CD4-positive, alpha-beta T cell (primary cell): ENCODE data around the gene TBX3. TPM values are rescaled to one million over a fixed set of nuclear protein-coding genes. Genes with fewer than 3 reads are reported as not detected.
"Not testable (repeated sequence)": the region's sequence is repeated elsewhere in the genome, so short reads cannot be mapped to it uniquely, and the experiment has no call there.

Experiments
- ATAC-seq: fragments of 200-7000 bp; cut with Tn5 transposase; one replicate; pipeline ENCODE4 v1.10.0; 2022; ENCODE audit warnings: mild to moderate bottlenecking; ENCODE audit not compliant: poor library complexity
- CTCF ChIA-PET: fragments of 350-600 bp; sonication (Branson Sonifier 250); formaldehyde crosslinking; loops from one replicate; lab custom pipeline; 2021; ENCODE audit warnings: antibody characterized with exemption, inconsistent platforms; lab: Charles Lee
- POLR2A ChIA-PET: fragments of 350-600 bp; sonication (Branson Sonifier 250); formaldehyde crosslinking; loops from one replicate; lab custom pipeline; 2021; ENCODE audit warnings: antibody characterized with exemption, inconsistent platforms; lab: Charles Lee
- DNase-seq, 14 experiments: peaks; one replicate each; pipeline ENCODE4 v3.0.0-alpha.2; 2013 to 2020; ENCODE audit warnings: mixed read lengths in 2 of 14
- H3K27ac ChIP-seq, 2 donors: one replicate each; pipeline versions ENCODE4 v1.5.1 to v1.7.0; 2013; ENCODE audit warnings: low read length in 2 of 2, low read depth in 1 of 2, mild to moderate bottlenecking in 1 of 2
- H3K27me3 ChIP-seq, 2 experiments: 1 replicate in 1 of 2; 2 replicates in 1 of 2; pipeline versions ENCODE4 v1.6.1 to v1.7.0; 2013; ENCODE audit warnings: low read length in 2 of 2, control low read depth in 1 of 2, mild to moderate bottlenecking in 1 of 2, moderate library complexity in 1 of 2; ENCODE audit not compliant: insufficient read depth in 2 of 2, control insufficient read depth in 1 of 2
- H3K36me3 ChIP-seq: one replicate; pipeline ENCODE4 v1.6.1; 2013; ENCODE audit warnings: low read length, control low read depth; ENCODE audit not compliant: insufficient read depth
- H3K4me1 ChIP-seq: one replicate; pipeline ENCODE4 v1.6.1; 2013; ENCODE audit warnings: low read length, control low read depth; ENCODE audit not compliant: insufficient read depth
- H3K4me3 ChIP-seq: one replicate; pipeline ENCODE4 v1.5.1; 2013; ENCODE audit warnings: mild to moderate bottlenecking, low read length, moderate library complexity
- H3K9me3 ChIP-seq, 2 experiments: 1 replicate in 1 of 2; 2 replicates in 1 of 2; pipeline versions ENCODE4 v1.6.1 to v1.7.0; 2013; ENCODE audit warnings: low read length in 2 of 2, mild to moderate bottlenecking in 2 of 2, control low read depth in 1 of 2, moderate library complexity in 1 of 2; ENCODE audit not compliant: control insufficient read depth in 1 of 2, insufficient read depth in 1 of 2
- H3K27ac Mint-ChIP-seq: one replicate; pipeline ENCODE4 v1.8.0; 2020; ENCODE audit warnings: mixed read lengths
- H3K27me3 Mint-ChIP-seq: one replicate; pipeline ENCODE4 v1.8.0; 2021; ENCODE audit warnings: mixed read lengths
- H3K36me3 Mint-ChIP-seq: one replicate; pipeline ENCODE4 v1.8.0; 2021; ENCODE audit warnings: low read depth, mixed read lengths
- H3K4me1 Mint-ChIP-seq: one replicate; pipeline ENCODE4 v1.8.0; 2021; ENCODE audit warnings: low read depth, mixed read lengths
- H3K4me3 Mint-ChIP-seq: one replicate; pipeline ENCODE4 v1.8.0; 2020; ENCODE audit warnings: mild to moderate bottlenecking, mixed read lengths
- H3K9me3 Mint-ChIP-seq: one replicate; pipeline ENCODE4 v1.8.0; 2020; ENCODE audit warnings: mixed read lengths
- intact Hi-C, 2 experiments: fragments of 100-400 bp; cut with DNase I in 1 of 2; cut with micrococcal nuclease in 1 of 2; formaldehyde crosslinking; loops; one replicate each; pipeline versions ENCODE4 v1.15.1 to v1.9.0; 2023 to 2025; cut with DNase I, micrococcal nuclease
- total RNA-seq, 174 experiments: library from RNA in 2 of 174; stranded (reverse) in 2 of 174; gene quantifications; one replicate each; pipeline ENCODE4 v1.2.3 and lab custom pipeline; 2021 to 2026
- TF ChIP-seq, protein P1 (sequence below): fragments of 200-600 bp; IDR thresholded peaks from one replicate; pipeline ENCODE4 v1.8.0; 2022; ENCODE audit warnings: antibody characterized with exemption, mild to moderate bottlenecking

The TBX3 gene
- total RNA-seq, 2 experiments from 2014 or later, result 0.08 TPM; not detected in 1

DNA sequence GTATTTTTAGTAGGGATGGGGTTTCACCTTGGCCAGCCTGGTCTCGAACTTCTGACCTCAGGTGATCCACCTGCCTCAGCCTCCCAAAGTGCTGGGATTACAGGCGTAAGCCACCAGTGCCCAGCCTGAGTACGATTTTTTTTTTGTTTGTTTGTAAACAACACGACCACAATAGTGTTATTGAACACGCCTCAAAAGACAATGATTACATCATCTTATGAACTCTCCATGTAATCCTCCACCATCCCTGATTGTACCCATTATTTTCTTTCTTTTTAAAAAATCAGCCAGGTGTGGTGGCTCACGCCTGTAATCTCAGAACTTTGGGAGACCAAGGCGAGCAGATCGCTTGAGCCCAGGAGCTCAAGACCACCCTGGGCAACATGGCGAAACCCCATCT, 25.1 kb upstream of the TBX3 start:
- ATAC-seq, result no peak
- Mint-ChIP-seq H3K4me3 (no peak overlapping the region), H3K27ac (no peak overlapping the region), H3K9me3 (peaks cover 2% of the 10 kb centered on the region), H3K4me1 (no peaks in the 10 kb centered on the region), H3K27me3 (peaks cover 46% of the 10 kb centered on the region), H3K36me3 (no peaks in the 10 kb centered on the region)
- Histone ChIP-seq H3K4me1 (no peaks in the 10 kb centered on the region), H3K9me3 (peaks cover 0 to 25% of the 10 kb centered on the region in 2 experiments), H3K27me3 (peaks cover 5 to 10% of the 10 kb centered on the region in 2 experiments), H3K4me3 (no peak overlapping the region), H3K36me3 (no peaks in the 10 kb centered on the region), H3K27ac (no peak overlapping the region)
- intact Hi-C loops, result no loop called here
- ChIA-PET CTCF (no interaction called here), POLR2A (no interaction called here)
- DNase-seq, result no peak
- TF ChIP-seq, protein P1, sequence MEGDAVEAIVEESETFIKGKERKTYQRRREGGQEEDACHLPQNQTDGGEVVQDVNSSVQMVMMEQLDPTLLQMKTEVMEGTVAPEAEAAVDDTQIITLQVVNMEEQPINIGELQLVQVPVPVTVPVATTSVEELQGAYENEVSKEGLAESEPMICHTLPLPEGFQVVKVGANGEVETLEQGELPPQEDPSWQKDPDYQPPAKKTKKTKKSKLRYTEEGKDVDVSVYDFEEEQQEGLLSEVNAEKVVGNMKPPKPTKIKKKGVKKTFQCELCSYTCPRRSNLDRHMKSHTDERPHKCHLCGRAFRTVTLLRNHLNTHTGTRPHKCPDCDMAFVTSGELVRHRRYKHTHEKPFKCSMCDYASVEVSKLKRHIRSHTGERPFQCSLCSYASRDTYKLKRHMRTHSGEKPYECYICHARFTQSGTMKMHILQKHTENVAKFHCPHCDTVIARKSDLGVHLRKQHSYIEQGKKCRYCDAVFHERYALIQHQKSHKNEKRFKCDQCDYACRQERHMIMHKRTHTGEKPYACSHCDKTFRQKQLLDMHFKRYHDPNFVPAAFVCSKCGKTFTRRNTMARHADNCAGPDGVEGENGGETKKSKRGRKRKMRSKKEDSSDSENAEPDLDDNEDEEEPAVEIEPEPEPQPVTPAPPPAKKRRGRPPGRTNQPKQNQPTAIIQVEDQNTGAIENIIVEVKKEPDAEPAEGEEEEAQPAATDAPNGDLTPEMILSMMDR, result no peak

DNA sequence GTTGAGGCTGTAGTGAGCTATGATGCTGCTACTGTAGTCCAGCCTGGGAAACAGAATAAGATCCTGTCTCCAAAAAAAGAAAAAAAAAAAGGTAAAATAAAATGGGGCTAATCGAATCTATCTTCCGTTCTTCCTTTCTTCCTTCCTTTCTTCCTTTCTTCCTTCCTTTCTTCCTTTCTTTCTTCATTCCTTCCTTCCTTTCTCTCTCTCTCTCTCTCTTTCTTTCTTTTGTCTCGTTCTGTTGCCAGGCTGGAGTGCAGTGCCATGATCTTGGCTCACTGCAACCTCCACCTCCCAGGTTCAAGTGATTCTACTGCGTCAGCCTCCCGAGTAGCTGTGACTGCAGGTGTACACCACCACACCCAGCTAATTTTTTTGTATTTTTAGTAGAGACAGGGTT, 24.6 kb upstream of the TBX3 start:
- Histone ChIP-seq H3K9me3 (peaks cover 0 to 25% of the 10 kb centered on the region in 2 experiments), H3K27me3 (peaks cover 5 to 13% of the 10 kb centered on the region in 2 experiments)
- H3K27ac ChIP-seq, H3K4me1 Mint-ChIP-seq, H3K4me1 ChIP-seq, H3K4me3 Mint-ChIP-seq, intact Hi-C loops, ATAC-seq, H3K27ac Mint-ChIP-seq, DNase-seq, H3K9me3 Mint-ChIP-seq, H3K4me3 ChIP-seq, H3K36me3 ChIP-seq, POLR2A ChIA-PET, CTCF ChIA-PET, H3K36me3 Mint-ChIP-seq: not testable (repeated sequence)
- H3K27me3 Mint-ChIP-seq, result peaks cover 46% of the 10 kb centered on the region

DNA sequence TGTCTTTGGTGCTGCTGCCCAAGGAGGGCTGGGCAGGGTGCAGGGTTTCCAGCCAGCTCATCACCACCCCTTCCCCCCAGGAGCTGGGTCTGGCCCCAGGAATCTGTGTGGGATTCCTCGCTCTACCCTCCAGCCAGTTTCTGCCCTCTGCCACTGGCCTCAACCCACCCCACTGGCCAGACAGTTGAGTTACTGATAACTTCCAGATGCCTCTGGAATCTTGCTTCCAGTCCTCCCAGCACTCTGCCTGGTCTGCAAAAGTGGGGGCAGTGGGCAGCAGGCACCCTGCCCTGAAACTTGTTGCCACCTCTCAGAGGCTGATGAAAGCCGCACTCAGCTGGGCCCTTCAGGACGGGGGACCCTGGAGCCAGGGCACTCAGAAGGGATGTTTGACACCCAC, 20.1 kb upstream of the TBX3 start:
- Mint-ChIP-seq H3K4me3 (no peak overlapping the region), H3K36me3 (no peaks in the 10 kb centered on the region), H3K4me1 (no peaks in the 10 kb centered on the region), H3K27me3 (peaks cover 59% of the 10 kb centered on the region), H3K27ac (no peak overlapping the region), H3K9me3 (peaks cover 2% of the 10 kb centered on the region)
- ChIA-PET POLR2A (no interaction called here), CTCF (no interaction called here)
- no peak for DNase-seq
- Histone ChIP-seq H3K27me3 (peaks cover 43 to 44% of the 10 kb centered on the region in 2 experiments), H3K4me3 (no peak overlapping the region), H3K36me3 (no peaks in the 10 kb centered on the region), H3K4me1 (no peaks in the 10 kb centered on the region), H3K27ac (no peak overlapping the region), H3K9me3 (peaks cover 0 to 36% of the 10 kb centered on the region in 2 experiments)
- no peak for ATAC-seq
- TF ChIP-seq, protein P1, result no peak
- intact Hi-C loops, result no loop called here

DNA sequence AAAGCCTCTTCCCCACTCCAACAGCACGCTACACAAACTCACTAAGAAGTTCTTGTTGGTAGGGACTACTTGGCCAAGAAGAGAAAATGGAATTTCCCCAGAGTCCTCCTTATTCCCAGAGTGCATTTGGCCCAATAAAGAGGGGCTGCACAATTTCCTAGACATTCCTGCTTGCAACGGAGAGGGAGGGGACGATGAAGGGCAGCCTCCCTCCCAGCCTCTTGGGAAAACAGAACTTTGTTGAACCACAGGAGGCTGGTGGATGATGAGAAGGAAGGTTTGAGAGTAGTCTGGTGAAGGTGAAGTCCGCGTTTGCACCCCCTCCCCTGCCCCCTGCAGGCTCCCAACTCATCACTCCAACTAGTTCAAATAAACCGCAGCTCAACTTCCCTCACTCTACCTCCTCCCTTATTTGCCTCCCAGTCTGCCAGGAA, 19.1 kb upstream of the TBX3 start:
- Mint-ChIP-seq H3K27ac (no peak overlapping the region), H3K4me3 (no peak overlapping the region), H3K4me1 (no peaks in the 10 kb centered on the region), H3K9me3 (peaks cover 2% of the 10 kb centered on the region), H3K27me3 (peaks cover 63% of the 10 kb centered on the region), H3K36me3 (no peaks in the 10 kb centered on the region)
- no peak overlapping the region for H3K4me3 ChIP-seq
- ChIA-PET POLR2A (no interaction called here), CTCF (no interaction called here)
- no peaks in the 10 kb centered on the region for H3K36me3 ChIP-seq
- ATAC-seq (no peak), DNase-seq (no peak)
- H3K27ac ChIP-seq, result no peak overlapping the region
- H3K27me3 ChIP-seq, result peaks cover 52 to 54% of the 10 kb centered on the region in 2 experiments
- TF ChIP-seq, protein P1, result no peak
- intact Hi-C loops, result no loop called here
- peaks cover 0 to 40% of the 10 kb centered on the region in 2 experiments for H3K9me3 ChIP-seq
- H3K4me1 ChIP-seq, result no peaks in the 10 kb centered on the region
